Gastrocnemius medialis (tissue), 4 donors: Measurements from ENCODE around the gene CEBPG. TPM values are rescaled to one million over a fixed set of nuclear protein-coding genes. Genes with fewer than 3 reads are reported as not detected.

Experiments
- ATAC-seq, 2 donors: fragments of 150-250 bp; one replicate each; pipeline ENCODE4 v1.9.1; 2016
- DNase-seq, 2 donors: peaks; one replicate each; pipeline ENCODE4 v3.0.0-alpha.2; 2019
- H3K27ac ChIP-seq, 4 donors: fragments of 200-600 bp; sonication (generic); 1 replicate in 1 of 4; 2 replicates in 3 of 4; pipeline ENCODE4 v1.5.1; 2016 to 2018; ENCODE audit warnings: mild to moderate bottlenecking in 2 of 4, moderate library complexity in 1 of 4
- H3K27me3 ChIP-seq, 3 donors: fragments of 200-600 bp; sonication (generic) in 2 of 3; 1 replicate in 1 of 3; 2 replicates in 2 of 3; pipeline versions ENCODE4 v1.5.1 to v1.6.0; 2016 to 2019; ENCODE audit warnings: mild to moderate bottlenecking in 1 of 3, moderate library complexity in 1 of 3
- H3K36me3 ChIP-seq, 2 donors: fragments of 200-600 bp; sonication (generic) in 1 of 2; one replicate each; pipeline ENCODE4 v1.5.1; 2017 to 2018
- H3K4me1 ChIP-seq, 2 donors: fragments of 200-600 bp; sonication (generic) in 1 of 2; one replicate each; pipeline ENCODE4 v1.5.1; 2016 to 2017; ENCODE audit warnings: mild to moderate bottlenecking in 2 of 2
- H3K4me3 ChIP-seq, 4 donors: fragments of 200-600 bp; sonication (generic) in 3 of 4; 1 replicate in 1 of 4; 2 replicates in 3 of 4; pipeline ENCODE4 v1.5.1; 2016 to 2019; ENCODE audit warnings: mild to moderate bottlenecking in 2 of 4
- H3K9me3 ChIP-seq, 3 donors: fragments of 200-600 bp; sonication (generic) in 2 of 3; 1 replicate in 1 of 3; 2 replicates in 2 of 3; pipeline ENCODE4 v1.5.1; 2016 to 2019
- CTCF ChIP-seq, 5 experiments: fragments of 450-650 bp in 3 of 5; fragments of 200-600 bp in 2 of 5; sonication (generic) in 2 of 5; IDR thresholded peaks in 4 of 5; conservative IDR thresholded peaks in 1 of 5; 1 replicate in 4 of 5; 2 replicates in 1 of 5; pipeline ENCODE4 v1.5.1; 2016 to 2019; ENCODE audit warnings: antibody characterized with exemption in 5 of 5, mild to moderate bottlenecking in 3 of 5, moderate library complexity in 3 of 5
- POLR2A ChIP-seq, 2 donors: fragments of 450-650 bp; IDR thresholded peaks; one replicate each; pipeline ENCODE4 v1.6.1; 2017; ENCODE audit warnings: antibody characterized with exemption in 2 of 2, mild to moderate bottlenecking in 2 of 2, moderate library complexity in 2 of 2
- in situ Hi-C, 4 donors: fragments of 200-750 bp; cut with MboI; loops; one replicate each; pipeline versions ENCODE4 v1.15.0 to v1.8.0; 2017; ENCODE audit warnings: low sequenced_read_pairs in 4 of 4
- intact Hi-C: fragments of 100-400 bp; cut with DNase I; formaldehyde crosslinking; loops from one replicate; pipeline ENCODE4 v1.15.1; 2023; ENCODE audit warnings: low total_unique reads
- total RNA-seq, 4 donors: library from RNA; depleted of rRNA; stranded (reverse); fragments of >200 nt; gene quantifications; one replicate each; pipeline versions ENCODE4 v1.1.0 to v1.2.3, GENCODE V29; 2016

CEBPG gene
- total RNA-seq, 4 donors from 2014 or later, result 44.2 to 50.1 (median 46.1) TPM

- ATAC-seq (peak; percentile 28 to 45), DNase-seq (peak in 1 of 2 donors; percentile 75)
- H3K9me3 ChIP-seq, result no peaks in the 10 kb centered on the region
- in situ Hi-C loops, result loop anchor here in 2 of 4 donors (5.0 to 10.0 kb wide), 2 partner anchors 81 to 89 kb away; partner anchors contain the start of gene CEBPA (in 1 of the 2)
- no peak overlapping the region for H3K4me3 ChIP-seq
- peak overlapping the region; percentile 62 to 86 (median 74) for H3K27ac ChIP-seq
- intact Hi-C loops, result loop anchor here (5.0 kb wide), 2 partner anchors 59 to 84 kb away; partner anchors contain the start of gene CEBPA
- no peak for TF ChIP-seq POLR2A (IDR thresholded peaks at IDR 0.05)
- no peak for TF ChIP-seq CTCF (IDR thresholded peaks at IDR 0.05 in 4 of 5, conservative IDR thresholded peaks at IDR 0.05 in 1 of 5)
- no peaks in the 10 kb centered on the region for H3K27me3 ChIP-seq
- peaks cover 57 to 64% of the 10 kb centered on the region in 2 donors for H3K4me1 ChIP-seq
- H3K36me3 ChIP-seq, result no peaks in the 10 kb centered on the region
These were observed 12.4 kb downstream of the CEBPG start for GRCh38 chr19:33385956-33386355.

- no peak overlapping the region for H3K4me3 ChIP-seq
- intact Hi-C loops (loop anchor here (5.0 kb wide), 2 partner anchors 59 to 84 kb away; partner anchors contain the start of gene CEBPA), in situ Hi-C loops (loop anchor here in 2 of 4 donors (5.0 to 10.0 kb wide), 2 partner anchors 82 to 89 kb away; partner anchors contain the start of gene CEBPA (in 1 of the 2))
- no peaks in the 10 kb centered on the region for H3K27me3 ChIP-seq
- DNase-seq (peak in 1 of 2 donors; percentile 77), ATAC-seq (peak in 1 of 2 donors; percentile 9)
- no peak for TF ChIP-seq POLR2A (IDR thresholded peaks at IDR 0.05)
- peak overlapping the region; percentile 62 to 86 (median 74) for H3K27ac ChIP-seq
- H3K4me1 ChIP-seq, result peaks cover 61 to 68% of the 10 kb centered on the region in 2 donors
- no peaks in the 10 kb centered on the region for H3K36me3 ChIP-seq
- H3K9me3 ChIP-seq, result no peaks in the 10 kb centered on the region
These were observed 12.9 kb downstream of the CEBPG start for GRCh38 chr19:33386361-33386858.

DNA sequence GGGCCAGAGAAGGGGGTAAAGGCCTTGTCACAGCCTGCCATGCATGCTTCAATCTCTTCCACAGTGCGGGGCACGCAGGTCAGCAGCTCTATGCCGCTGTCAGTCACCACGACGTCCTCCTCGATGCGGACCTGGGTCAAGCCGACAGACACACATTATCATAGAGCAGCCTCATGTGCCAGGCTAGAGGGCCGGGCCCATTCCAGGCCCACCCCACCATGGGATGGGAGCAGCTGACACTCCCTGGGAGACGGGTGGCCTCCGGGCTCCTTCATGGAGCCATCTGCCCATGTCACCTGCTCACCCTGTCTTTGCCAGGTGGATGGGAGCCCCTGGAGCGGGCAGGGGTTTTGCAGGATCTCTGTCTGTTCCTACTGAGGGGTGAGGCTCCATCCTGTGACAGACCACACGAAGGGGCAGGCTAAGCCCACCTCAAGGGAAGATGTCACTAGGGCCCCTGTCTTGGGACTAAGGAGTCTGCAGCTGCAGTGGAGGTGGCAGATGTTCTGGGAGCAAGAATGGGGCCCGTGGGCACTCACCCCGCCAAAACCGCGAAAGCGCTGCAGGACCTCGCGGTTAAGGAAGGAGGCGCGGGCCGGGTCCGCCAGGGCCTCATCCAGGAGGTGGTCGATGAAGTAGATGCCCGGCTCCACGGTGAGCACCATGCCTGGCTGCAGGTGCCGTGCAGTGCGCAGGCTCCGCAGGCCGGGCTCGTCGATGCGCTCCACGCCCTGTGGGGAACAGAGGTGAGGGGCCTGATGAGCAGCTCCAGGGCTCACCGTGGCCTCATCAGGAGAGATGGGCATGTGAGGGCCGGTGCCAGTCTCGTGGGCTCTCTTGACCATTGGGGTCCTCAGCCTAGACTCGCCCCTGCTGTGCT is 14.1 kb downstream of the CEBPG start:
- no peak for DNase-seq
- no peaks in the 10 kb centered on the region for H3K9me3 ChIP-seq
- no peaks in the 10 kb centered on the region for H3K27me3 ChIP-seq
- TF ChIP-seq CTCF (IDR thresholded peaks at IDR 0.05 in 4 of 5, conservative IDR thresholded peaks at IDR 0.05 in 1 of 5) (no peak), POLR2A (IDR thresholded peaks at IDR 0.05) (no peak)
- no peak overlapping the region for H3K4me3 ChIP-seq
- H3K36me3 ChIP-seq, result no peaks in the 10 kb centered on the region
- ATAC-seq, result no peak
- H3K27ac ChIP-seq, result peak overlapping the region; percentile 79 to 87 (median 84)
- H3K4me1 ChIP-seq, result peaks cover 71 to 79% of the 10 kb centered on the region in 2 donors
- intact Hi-C loops, result loop anchor here (2.0 to 5.0 kb wide), 3 partner anchors 13 to 85 kb away; partner anchors contain the start of gene CEBPA
- in situ Hi-C loops, result loop anchor here in 2 of 4 donors (5.0 to 10.0 kb wide), 2 partner anchors 83 to 90 kb away; partner anchors contain the start of gene CEBPA (in 1 of the 2)

GRCh38 chr19:33388231-33388724 is 14.8 kb downstream of the CEBPG start:
- TF ChIP-seq CTCF (IDR thresholded peaks at IDR 0.05 in 4 of 5, conservative IDR thresholded peaks at IDR 0.05 in 1 of 5) (no peak), POLR2A (IDR thresholded peaks at IDR 0.05) (no peak)
- Histone ChIP-seq H3K9me3 (no peaks in the 10 kb centered on the region), H3K4me1 (peaks cover 71 to 77% of the 10 kb centered on the region in 2 donors), H3K36me3 (no peaks in the 10 kb centered on the region), H3K27ac (peak overlapping the region; percentile 79 to 87 (median 84)), H3K4me3 (peak overlapping the region in 1 of 4 donors; percentile 10), H3K27me3 (no peaks in the 10 kb centered on the region)
- intact Hi-C loops (loop anchor here (2.0 to 5.0 kb wide), 3 partner anchors 13 to 86 kb away; partner anchors contain the start of gene CEBPA), in situ Hi-C loops (loop anchor here in 2 of 4 donors (5.0 to 10.0 kb wide), 2 partner anchors 83 to 91 kb away; partner anchors contain the start of gene CEBPA (in 1 of the 2))
- peak in 1 of 2 donors; percentile 80 for DNase-seq
- peak; percentile 31 to 67 for ATAC-seq
